ENCODE data around the gene MRPL17. TPM values are rescaled to one million over a fixed set of nuclear protein-coding genes. Genes with fewer than 3 reads are reported as not detected.

MRPL17 gene
- total RNA-seq: 25.2 and 44.6 TPM in 2 replicates

DNA sequence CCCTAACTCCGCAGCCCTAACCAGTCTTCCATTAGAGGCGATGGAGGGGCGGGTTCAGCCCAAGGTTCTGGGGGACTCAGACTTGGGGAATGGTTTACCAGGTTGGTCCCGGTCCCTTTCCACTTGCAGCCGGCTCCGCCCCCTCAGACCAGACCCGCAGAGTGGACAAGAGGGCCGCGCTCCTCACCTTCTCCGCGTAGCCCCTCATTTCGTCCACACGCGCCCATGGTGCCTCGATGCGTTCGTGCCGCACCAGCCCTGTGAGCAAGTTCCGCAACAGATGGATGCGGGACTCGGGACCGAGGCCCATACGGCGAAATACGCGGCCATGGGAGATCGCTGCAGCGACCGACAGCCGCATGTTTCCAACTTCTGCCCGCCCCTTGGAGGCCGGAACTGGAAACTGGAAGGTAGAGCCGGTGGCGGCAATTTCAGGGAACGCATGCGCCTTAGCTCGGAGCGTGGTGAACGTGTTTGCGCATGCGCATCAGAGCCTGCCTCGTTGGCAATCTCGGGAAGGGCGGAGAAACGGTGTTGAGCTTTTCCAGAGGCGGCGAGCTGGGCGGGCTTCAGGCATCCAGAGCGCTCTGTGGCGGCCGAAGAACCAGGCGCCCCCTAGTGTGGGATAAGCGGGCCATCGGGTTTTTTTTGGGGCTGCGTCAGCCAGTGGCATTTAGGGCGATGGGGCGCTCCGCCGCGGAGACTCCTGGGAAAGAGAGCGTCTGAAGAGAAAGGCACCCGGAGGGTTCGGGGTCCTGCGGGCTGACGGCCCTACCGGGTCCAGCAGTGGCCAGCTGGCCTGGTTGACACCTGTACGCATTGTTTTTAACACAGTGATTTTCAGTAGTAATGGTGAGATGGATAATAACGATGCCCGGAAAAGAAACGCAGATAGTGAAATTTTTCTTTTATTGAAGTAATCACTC, at the start of gene MRPL17:
TSS of gene MRPL17 (minus strand) at position 405 of the 926 bp plus-strand sequence. CDS start at position 361, 44 bp downstream.

DNA sequence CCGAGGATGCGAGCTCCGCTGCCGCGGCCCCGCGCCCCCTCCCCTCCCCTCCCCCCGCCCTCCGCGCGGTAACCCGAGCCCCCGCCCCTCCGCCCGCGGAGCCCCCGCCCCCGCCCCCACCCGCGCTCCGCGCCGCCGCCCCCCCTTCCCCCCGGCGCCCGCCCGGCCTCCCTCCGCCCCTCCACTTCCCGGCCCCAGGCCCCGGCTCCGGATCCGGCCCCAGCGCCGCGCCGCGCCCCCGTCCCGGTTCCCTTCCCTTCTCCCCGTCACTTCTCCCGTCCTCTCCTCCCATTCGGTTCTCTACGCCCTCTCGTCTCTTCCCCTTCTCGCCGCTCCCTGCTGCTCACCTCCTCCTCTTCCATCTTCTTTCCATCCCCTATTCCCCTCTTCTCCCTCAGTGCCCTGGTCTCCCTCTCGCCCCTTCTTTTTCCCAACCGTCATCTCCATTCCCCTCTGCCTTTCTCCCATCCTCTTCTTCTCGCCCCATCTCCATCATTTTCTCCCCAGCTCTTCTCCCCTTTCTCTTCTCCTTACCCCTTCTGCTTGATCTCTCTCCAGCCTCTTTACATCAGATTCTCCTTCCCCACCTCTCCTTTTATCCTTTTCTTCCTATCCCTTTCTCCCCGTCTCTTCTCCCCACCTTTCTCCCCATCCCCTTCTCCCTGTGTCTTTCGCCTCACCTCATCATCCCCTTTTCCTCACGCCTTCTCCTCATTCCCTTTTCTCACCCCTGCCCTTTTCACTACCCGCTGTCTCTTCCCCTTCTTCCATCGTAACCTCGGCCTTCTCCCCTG, 27.2 kb downstream of the MRPL17 start, which contains the start of gene DCHS1:
TSS of gene DCHS1 (minus strand) at position 20 of the 794 bp plus-strand sequence. CDS start 14,196 bp downstream, outside the sequence.

Other genes with a start within 250 kb of the MRPL17 start
- not detected in 2 replicates for gene HPX, start 242.4 kb downstream of the MRPL17 start, total RNA-seq
- 11.8 and 16.0 TPM in 2 replicates for gene TRIM3, start 209.4 kb downstream of the MRPL17 start, total RNA-seq
- 35.7 and 56.1 TPM in 2 replicates for gene ARFIP2, start 202.0 kb downstream of the MRPL17 start, total RNA-seq
- gene TIMM10B, start 201.8 kb downstream of the MRPL17 start, total RNA-seq: 26.4 and 33.3 TPM in 2 replicates
- gene DNHD1, start 186.1 kb downstream of the MRPL17 start, total RNA-seq: 1.4 and 3.0 TPM in 2 replicates
- gene RRP8, start 79.7 kb downstream of the MRPL17 start, total RNA-seq: 3.3 and 7.6 TPM in 2 replicates
- 101 and 178 TPM in 2 replicates for gene ILK, start 79.6 kb downstream of the MRPL17 start, total RNA-seq
- gene TAF10, start 71.1 kb downstream of the MRPL17 start, total RNA-seq: 113 and 151 TPM in 2 replicates
- 40.1 and 46.0 TPM in 2 replicates for gene TPP1, start 63.9 kb downstream of the MRPL17 start, total RNA-seq
- gene DCHS1, start 27.5 kb downstream of the MRPL17 start, total RNA-seq: 2.3 TPM in 2 replicates
- not detected in 2 replicates for gene OR2AG2, start 88.6 kb upstream of the MRPL17 start, total RNA-seq
- gene OR2AG1, start 99.7 kb upstream of the MRPL17 start, total RNA-seq: not detected in 2 replicates
- not detected in 2 replicates for gene OR6A2, start 116.3 kb upstream of the MRPL17 start, total RNA-seq
- gene OR10A5, start 162.3 kb upstream of the MRPL17 start, total RNA-seq: not detected in 2 replicates
- gene OR10A2, start 179.7 kb upstream of the MRPL17 start, total RNA-seq: not detected in 2 replicates
- gene OR10A4, start 193.3 kb upstream of the MRPL17 start, total RNA-seq: not detected in 2 replicates
- gene OR2D2, start 209.2 kb upstream of the MRPL17 start, total RNA-seq: 3.1 TPM in 1 of 2 replicates, not detected in the other
- not detected in 2 replicates for gene OR2D3, start 237.7 kb upstream of the MRPL17 start, total RNA-seq
- gene ZNF215, start 243.1 kb upstream of the MRPL17 start, total RNA-seq: 1.5 and 2.5 TPM in 2 replicates